OCI-LY7 (cell line): ENCODE data around the gene ABCC3. TPM values are rescaled to one million over a fixed set of nuclear protein-coding genes. Genes with fewer than 3 reads are reported as not detected.

Experiments
- BruUV-seq: library from RNA; stranded (reverse); fragments of 400-500 nt; replicated peaks from 2 replicates; lab custom pipeline; 2021; lab: Mats Ljungman, UMichigan
- CTCF ChIA-PET: fragments of 300-600 bp; sonication (Branson Sonifier 250); formaldehyde crosslinking; loops from one replicate; lab custom pipeline; 2022; ENCODE audit warnings: antibody characterized with exemption; ENCODE audit not compliant: unreplicated experiment; lab: Charles Lee
- POLR2A ChIA-PET: fragments of 300-600 bp; sonication (Branson Sonifier 250); formaldehyde crosslinking; loops from one replicate; lab custom pipeline; 2022; ENCODE audit warnings: antibody characterized with exemption; lab: Charles Lee
- DNase-seq: peaks from one replicate; pipeline ENCODE4 v3.0.0-alpha.2; 2015; ENCODE audit warnings: low spot score
- H2AFZ ChIP-seq: fragments of 200-600 bp; sonication (generic), shearing (Covaris generic); 2 replicates; pipeline ENCODE4 v1.6.1; 2014; ENCODE audit warnings: mild to moderate bottlenecking, antibody characterized with exemption, low read length, moderate library complexity
- H3K27ac ChIP-seq: fragments of 200-600 bp; sonication (generic); 2 replicates; pipeline ENCODE4 v1.5.1; 2014; ENCODE audit warnings: mixed run types, low read depth, mild to moderate bottlenecking, moderate library complexity, low read length, inconsistent platforms; ENCODE audit not compliant: poor library complexity, severe bottlenecking
- H3K36me3 ChIP-seq: fragments of 200-600 bp; sonication (generic); 2 replicates; pipeline ENCODE4 v1.6.1; 2014; ENCODE audit warnings: mild to moderate bottlenecking, antibody characterized with exemption, low read length, moderate library complexity, mixed read lengths; ENCODE audit not compliant: insufficient read depth
- H3K4me1 ChIP-seq: fragments of 200-600 bp; sonication (generic); 2 replicates; pipeline ENCODE4 v1.5.1; 2014; ENCODE audit warnings: mild to moderate bottlenecking, low read length; ENCODE audit not compliant: insufficient read depth, poor library complexity, severe bottlenecking
- H3K4me2 ChIP-seq: fragments of 200-600 bp; sonication (generic); 2 replicates; pipeline ENCODE4 v1.6.1; 2014; ENCODE audit warnings: mild to moderate bottlenecking, low read length
- H3K4me3 ChIP-seq: fragments of 200-600 bp; sonication (generic); 2 replicates; pipeline ENCODE4 v1.5.1; 2014; ENCODE audit warnings: mild to moderate bottlenecking, low read depth, low read length; ENCODE audit not compliant: poor library complexity, severe bottlenecking
- H3K79me2 ChIP-seq: fragments of 200-600 bp; sonication (generic); 2 replicates; pipeline ENCODE4 v1.6.1; 2016; ENCODE audit warnings: low read depth, mild to moderate bottlenecking, low read length, moderate library complexity, mixed read lengths; ENCODE audit not compliant: insufficient read depth
- H3K9me2 ChIP-seq: fragments of 200-600 bp; sonication (generic); 2 replicates; pipeline ENCODE4 v1.6.1; 2016; ENCODE audit warnings: mild to moderate bottlenecking, low read length, mixed read lengths; ENCODE audit not compliant: insufficient read depth
- H3K9me3 ChIP-seq: fragments of 200-600 bp; sonication (generic); 2 replicates; pipeline ENCODE4 v1.6.1; 2014; ENCODE audit warnings: mild to moderate bottlenecking, mixed run types, low read length, mixed read lengths
- H4K20me1 ChIP-seq: fragments of 200-600 bp; sonication (generic); 2 replicates; pipeline ENCODE4 v1.6.1; 2014; ENCODE audit warnings: mild to moderate bottlenecking, antibody characterized with exemption, low read length, moderate library complexity, mixed read lengths; ENCODE audit not compliant: insufficient read depth
- EZH2phosphoT487 ChIP-seq: fragments of 200-600 bp; sonication (generic); IDR thresholded peaks from 2 replicates; pipeline ENCODE4 v1.6.1; 2018; ENCODE audit warnings: low read depth, borderline replicate concordance, mild to moderate bottlenecking, mixed run types, antibody characterized with exemption, low read length, moderate library complexity, mixed read lengths
- intact Hi-C: fragments of 100-400 bp; cut with micrococcal nuclease; formaldehyde crosslinking; loops from one replicate; pipeline ENCODE4 v1.10.0; 2022; ENCODE audit not compliant: unreplicated experiment
- total RNA-seq, 2 experiments: library from RNA; depleted of rRNA in 1 of 2; stranded (reverse); fragments of >200 nt in 1 of 2; shearing (Covaris generic) in 1 of 2; gene quantifications; 2 replicates each; pipeline ENCODE4 v1.2.3, GENCODE V29; 2014 to 2022
- TF ChIP-seq, protein P1 (sequence below): fragments of 200-600 bp; sonication (generic); conservative IDR thresholded peaks from 2 replicates; pipeline ENCODE4 v1.5.1; 2014; ENCODE audit warnings: mild to moderate bottlenecking, antibody characterized with exemption, low read length, moderate library complexity, mixed read lengths

ABCC3 gene
- total RNA-seq, 2 experiments from 2014 or later: not detected

GRCh38 chr17:50692448-50693035 is 57.9 kb downstream of the ABCC3 start:
- BruUV-seq: no TSS peak
- Histone ChIP-seq H3K4me1 (no peaks in the 10 kb centered on the region), H2AFZ (no peak overlapping the region), H3K27ac (no peak overlapping the region), H3K9me3 (no peaks in the 10 kb centered on the region), H4K20me1 (no peaks in the 10 kb centered on the region; the same call in 1 of the 2 replicates), H3K9me2 (no peaks in the 10 kb centered on the region), H3K36me3 (peaks cover 61% of the 10 kb centered on the region), H3K79me2 (no peaks in the 10 kb centered on the region; the same call in 1 of the 2 replicates), H3K4me2 (no peak overlapping the region), H3K4me3 (no peak overlapping the region)
- TF ChIP-seq, protein P1, sequence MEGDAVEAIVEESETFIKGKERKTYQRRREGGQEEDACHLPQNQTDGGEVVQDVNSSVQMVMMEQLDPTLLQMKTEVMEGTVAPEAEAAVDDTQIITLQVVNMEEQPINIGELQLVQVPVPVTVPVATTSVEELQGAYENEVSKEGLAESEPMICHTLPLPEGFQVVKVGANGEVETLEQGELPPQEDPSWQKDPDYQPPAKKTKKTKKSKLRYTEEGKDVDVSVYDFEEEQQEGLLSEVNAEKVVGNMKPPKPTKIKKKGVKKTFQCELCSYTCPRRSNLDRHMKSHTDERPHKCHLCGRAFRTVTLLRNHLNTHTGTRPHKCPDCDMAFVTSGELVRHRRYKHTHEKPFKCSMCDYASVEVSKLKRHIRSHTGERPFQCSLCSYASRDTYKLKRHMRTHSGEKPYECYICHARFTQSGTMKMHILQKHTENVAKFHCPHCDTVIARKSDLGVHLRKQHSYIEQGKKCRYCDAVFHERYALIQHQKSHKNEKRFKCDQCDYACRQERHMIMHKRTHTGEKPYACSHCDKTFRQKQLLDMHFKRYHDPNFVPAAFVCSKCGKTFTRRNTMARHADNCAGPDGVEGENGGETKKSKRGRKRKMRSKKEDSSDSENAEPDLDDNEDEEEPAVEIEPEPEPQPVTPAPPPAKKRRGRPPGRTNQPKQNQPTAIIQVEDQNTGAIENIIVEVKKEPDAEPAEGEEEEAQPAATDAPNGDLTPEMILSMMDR: no peak
- no peak for TF ChIP-seq EZH2phosphoT487
- intact Hi-C loops: no loop called here
- POLR2A ChIA-PET: interaction anchor here (1.0 kb wide), 1 partner anchor 29 kb away, joined by 6 read pairs; no protein-coding TSS in a partner anchor
- no peak for DNase-seq
- CTCF ChIA-PET: no interaction called here

DNA sequence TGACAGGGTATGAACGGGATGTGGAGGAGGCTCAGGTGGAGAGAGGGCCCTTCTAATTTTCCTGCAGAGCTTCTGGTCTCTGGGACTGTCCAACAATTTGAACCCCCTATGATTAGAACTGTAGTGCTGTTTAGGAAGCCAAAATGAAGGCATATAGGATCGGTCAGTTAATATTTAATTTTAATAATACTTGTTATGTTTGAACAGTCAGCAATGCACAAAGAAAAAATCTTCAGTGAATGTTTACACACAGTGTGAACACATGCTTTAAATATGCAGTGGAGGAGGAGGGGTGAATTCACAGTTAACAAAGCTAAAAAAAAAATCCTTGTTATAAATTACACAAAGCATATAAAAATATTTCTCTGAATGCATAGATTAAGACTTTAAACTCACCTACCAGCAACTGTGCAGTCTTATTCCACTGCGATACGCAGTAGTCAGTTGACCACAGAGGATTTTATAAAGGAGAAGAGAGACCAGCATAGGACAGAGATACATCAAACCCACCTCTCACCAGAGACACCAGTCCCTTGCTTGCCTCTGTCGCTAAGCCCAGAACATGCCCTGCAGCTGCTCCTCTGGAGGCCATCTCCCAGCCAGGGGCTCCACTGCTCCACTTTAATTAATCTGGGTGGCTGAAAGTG is 58.5 kb downstream of the ABCC3 start:
- Histone ChIP-seq H3K4me1 (no peaks in the 10 kb centered on the region), H3K4me2 (no peak overlapping the region), H3K27ac (no peak overlapping the region), H4K20me1 (no peaks in the 10 kb centered on the region; the same call in 1 of the 2 replicates), H3K4me3 (no peak overlapping the region), H3K9me2 (no peaks in the 10 kb centered on the region), H3K36me3 (peaks cover 67% of the 10 kb centered on the region), H2AFZ (no peak overlapping the region), H3K79me2 (no peaks in the 10 kb centered on the region; the same call in 1 of the 2 replicates), H3K9me3 (no peaks in the 10 kb centered on the region)
- no peak for DNase-seq
- intact Hi-C loops: no loop called here
- BruUV-seq: no TSS peak
- POLR2A ChIA-PET: interaction anchor here (1.0 kb wide), 1 partner anchor 29 kb away, joined by 6 read pairs; no protein-coding TSS in a partner anchor
- CTCF ChIA-PET: no interaction called here
- TF ChIP-seq, protein P1: no peak
- TF ChIP-seq EZH2phosphoT487: no peak
